GM23248 (cell line): ENCODE data around the gene TSSK1B. TPM values are rescaled to one million over a fixed set of nuclear protein-coding genes. Genes with fewer than 3 reads are reported as not detected.

ENCODE experiments used
- DNase-seq: peaks from one replicate; pipeline ENCODE4 v3.0.0-alpha.2; 2015
- H2AFZ ChIP-seq: fragments of 200-600 bp; sonication (generic); 2 replicates; pipeline ENCODE4 v1.6.1; 2016; ENCODE audit warnings: antibody characterized with exemption
- H3F3A ChIP-seq: fragments of 200-600 bp; sonication (generic); 2 replicates; pipeline ENCODE4 v1.6.1; 2016; ENCODE audit warnings: mild to moderate bottlenecking, antibody characterized with exemption, mixed run types; ENCODE audit not compliant: insufficient read depth
- H3K27ac ChIP-seq: fragments of 200-600 bp; sonication (generic); 2 replicates; pipeline ENCODE4 v1.5.1; 2016; ENCODE audit warnings: mild to moderate bottlenecking
- H3K27me3 ChIP-seq: fragments of 200-600 bp; sonication (generic); replicated peaks from 2 replicates; pipeline ENCODE4 v1.6.1; 2016; ENCODE audit warnings: mild to moderate bottlenecking; ENCODE audit not compliant: insufficient read depth
- H3K36me3 ChIP-seq: fragments of 200-600 bp; sonication (generic); 2 replicates; pipeline ENCODE4 v1.6.1; 2016; ENCODE audit warnings: low read depth, mild to moderate bottlenecking
- H3K4me1 ChIP-seq: fragments of 200-600 bp; sonication (generic); 2 replicates; pipeline ENCODE4 v1.6.1; 2016; ENCODE audit warnings: mild to moderate bottlenecking; ENCODE audit not compliant: insufficient read depth
- H3K4me2 ChIP-seq: fragments of 200-600 bp; sonication (generic); one replicate; pipeline ENCODE4 v1.6.1; 2016; ENCODE audit warnings: mild to moderate bottlenecking; ENCODE audit not compliant: unreplicated experiment
- H3K4me3 ChIP-seq: fragments of 200-600 bp; sonication (generic); 2 replicates; pipeline ENCODE4 v1.5.1; 2016; ENCODE audit warnings: mild to moderate bottlenecking
- H3K79me2 ChIP-seq: fragments of 200-600 bp; sonication (generic); 2 replicates; pipeline ENCODE4 v1.6.1; 2016; ENCODE audit warnings: mild to moderate bottlenecking; ENCODE audit not compliant: insufficient read depth
- H3K9ac ChIP-seq: fragments of 200-600 bp; sonication (generic); 2 replicates; pipeline ENCODE4 v1.6.1; 2016; ENCODE audit warnings: mild to moderate bottlenecking
- H3K9me2 ChIP-seq: fragments of 200-600 bp; sonication (generic); 2 replicates; pipeline ENCODE4 v1.6.1; 2016; ENCODE audit warnings: mixed run types, mild to moderate bottlenecking, moderate library complexity; ENCODE audit not compliant: insufficient read depth
- H3K9me3 ChIP-seq: fragments of 200-600 bp; sonication (generic); one replicate; pipeline ENCODE4 v1.6.1; 2017; ENCODE audit warnings: low read depth
- H4K20me1 ChIP-seq: fragments of 200-600 bp; sonication (generic); 2 replicates; pipeline ENCODE4 v1.6.0; 2016; ENCODE audit not compliant: insufficient read depth
- EZH2 ChIP-seq: fragments of 200-600 bp; sonication (generic); IDR thresholded peaks from 2 replicates; pipeline ENCODE4 v1.6.1; 2018; ENCODE audit warnings: antibody characterized with exemption, mild to moderate bottlenecking; ENCODE audit not compliant: insufficient read depth, poor library complexity, severe bottlenecking
- EZH2phosphoT487 ChIP-seq: fragments of 200-600 bp; sonication (generic); IDR thresholded peaks from 2 replicates; pipeline ENCODE4 v1.6.1; 2018; ENCODE audit warnings: antibody characterized with exemption, moderate library complexity, mild to moderate bottlenecking, low read depth; ENCODE audit not compliant: insufficient read depth
- WGBS, 2 experiments: methylation state at CpG; one replicate each; pipeline ENCODE4 v1.1.6; 2015 to 2017; ENCODE audit warnings: low lambda C conversion rate in 2 of 2, low coverage in 1 of 2; ENCODE audit errors: missing lambda C conversion rate in 2 of 2; 5-methylcytosine and 5-hydroxymethylcytosine counted together
- in situ Hi-C: fragments of 300-500 bp; cut with MboI; formaldehyde crosslinking; loops from 2 replicates; pipeline ENCODE4 v1.15.0; 2020
- polyA plus RNA-seq: library from polyadenylated mRNA; unstranded; fragments of >200 nt; fragmentation: Nextera tagmentation; extraction: Ambion mirVana; gene quantifications from 2 replicates; pipeline ENCODE4 v1.2.1, GENCODE V29; 2016
- total RNA-seq: library from RNA; depleted of rRNA; stranded (reverse); fragments of >200 nt; shearing (Covaris generic); gene quantifications from 2 replicates; pipeline ENCODE4 v1.2.3, GENCODE V29; 2014

TSSK1B gene
- total and polyA plus RNA-seq, 2 experiments from 2014 or later = not detected

GRCh38 chr5:113447498-113448050 lies 12.8 kb upstream of the TSSK1B start:
- Histone ChIP-seq H3K27ac (no peak overlapping the region), H2AFZ (no peak overlapping the region), H3F3A (no peaks in the 10 kb centered on the region), H3K4me1 (no peaks in the 10 kb centered on the region), H3K79me2 (no peaks in the 10 kb centered on the region), H4K20me1 (no peaks in the 10 kb centered on the region), H3K9me2 (no peaks in the 10 kb centered on the region), H3K27me3 (no peaks in the 10 kb centered on the region), H3K9me3 (peaks cover 4% of the 10 kb centered on the region), H3K4me3 (no peak overlapping the region), H3K4me2 (no peak overlapping the region), H3K9ac (no peak overlapping the region), H3K36me3 (no peaks in the 10 kb centered on the region)
- no peak for TF ChIP-seq EZH2
- no peak for TF ChIP-seq EZH2phosphoT487
- 39 to 47% methylated on average over 4 of the region's 4 CpGs for WGBS, 2 experiments
- peak; percentile 29 for DNase-seq
- in situ Hi-C loops = no loop called here

- H3K4me1 ChIP-seq = no peaks in the 10 kb centered on the region
- H3K9me2 ChIP-seq = no peaks in the 10 kb centered on the region
- in situ Hi-C loops = no loop called here
- 35 to 45% methylated on average over 2 of the region's 2 CpGs for WGBS, 2 experiments
- no peaks in the 10 kb centered on the region for H3K79me2 ChIP-seq
- H3K4me2 ChIP-seq = no peak overlapping the region
- H3K27me3 ChIP-seq = no peaks in the 10 kb centered on the region
- H3K4me3 ChIP-seq = no peak overlapping the region
- DNase-seq = no peak
- H3K9ac ChIP-seq = no peak overlapping the region
- no peaks in the 10 kb centered on the region for H3K36me3 ChIP-seq
- H3F3A ChIP-seq = no peaks in the 10 kb centered on the region
- H3K9me3 ChIP-seq = peaks cover 4% of the 10 kb centered on the region
- no peak overlapping the region for H2AFZ ChIP-seq
- TF ChIP-seq EZH2 = no peak
- TF ChIP-seq EZH2phosphoT487 = no peak
- H3K27ac ChIP-seq = no peak overlapping the region
- H4K20me1 ChIP-seq = no peaks in the 10 kb centered on the region
Observed at GRCh38 chr5:113446358-113446927, 11.7 kb upstream of the TSSK1B start.

- no peak overlapping the region for H3K4me2 ChIP-seq
- in situ Hi-C loops = no loop called here
- no peaks in the 10 kb centered on the region for H3K27me3 ChIP-seq
- no peaks in the 10 kb centered on the region for H3F3A ChIP-seq
- no peaks in the 10 kb centered on the region for H3K36me3 ChIP-seq
- H3K9ac ChIP-seq = no peak overlapping the region
- H4K20me1 ChIP-seq = no peaks in the 10 kb centered on the region
- no peak overlapping the region for H3K4me3 ChIP-seq
- no peaks in the 10 kb centered on the region for H3K79me2 ChIP-seq
- TF ChIP-seq EZH2phosphoT487 (no peak), EZH2 (no peak)
- WGBS, 2 experiments = 32 to 53% methylated on average over 1 of the region's 1 CpG
- no peaks in the 10 kb centered on the region for H3K9me3 ChIP-seq
- no peak overlapping the region for H3K27ac ChIP-seq
- DNase-seq = no peak
- no peak overlapping the region for H2AFZ ChIP-seq
- H3K4me1 ChIP-seq = no peaks in the 10 kb centered on the region
- no peaks in the 10 kb centered on the region for H3K9me2 ChIP-seq
Observed at GRCh38 chr5:113437111-113437510, 2.3 kb upstream of the TSSK1B start.

GRCh38 chr5:113435575-113435974 lies 786 bp upstream of the TSSK1B start:
- Histone ChIP-seq H3K4me3 (no peak overlapping the region), H3K9me3 (no peaks in the 10 kb centered on the region), H3K36me3 (no peaks in the 10 kb centered on the region), H3K79me2 (no peaks in the 10 kb centered on the region), H3K9ac (no peak overlapping the region), H3K9me2 (no peaks in the 10 kb centered on the region), H3K4me1 (no peaks in the 10 kb centered on the region), H4K20me1 (no peaks in the 10 kb centered on the region), H2AFZ (no peak overlapping the region), H3K4me2 (no peak overlapping the region), H3F3A (no peaks in the 10 kb centered on the region), H3K27me3 (no peaks in the 10 kb centered on the region), H3K27ac (no peak overlapping the region)
- TF ChIP-seq EZH2 = no peak
- no peak for TF ChIP-seq EZH2phosphoT487
- DNase-seq = no peak
- in situ Hi-C loops = no loop called here
- 66 to 68% methylated on average over 4 of the region's 4 CpGs for WGBS, 2 experiments
